Breast epithelium (tissue), 4 donors: ENCODE measurements around the gene IL22RA2. TPM values are rescaled to one million over a fixed set of nuclear protein-coding genes. Genes with fewer than 3 reads are reported as not detected.

ENCODE experiments used
- DNase-seq, 2 donors: peaks; one replicate each; pipeline ENCODE4 v3.0.0-alpha.2; 2019; ENCODE audit warnings: low spot score in 2 of 2
- H3K27ac ChIP-seq, 2 donors: fragments of 200-600 bp; sonication (generic) in 1 of 2; one replicate each; pipeline ENCODE4 v1.5.1; 2016 to 2019; ENCODE audit warnings: mild to moderate bottlenecking in 1 of 2
- H3K27me3 ChIP-seq, 2 donors: fragments of 200-600 bp; sonication (generic) in 1 of 2; one replicate each; pipeline versions ENCODE4 v1.5.1 to v1.6.0; 2017 to 2019; ENCODE audit warnings: control low read depth in 1 of 2, mild to moderate bottlenecking in 1 of 2
- H3K36me3 ChIP-seq: fragments of 200-600 bp; one replicate; pipeline ENCODE4 v1.5.1; 2019
- H3K4me1 ChIP-seq, 2 donors: fragments of 200-600 bp; sonication (generic); one replicate each; pipeline ENCODE4 v1.5.1; 2016 to 2019; ENCODE audit warnings: control low read depth in 1 of 2
- H3K4me3 ChIP-seq, 3 donors: fragments of 200-600 bp; sonication (generic); 1 replicate in 2 of 3; 2 replicates in 1 of 3; pipeline ENCODE4 v1.5.1; 2016 to 2019; ENCODE audit warnings: mild to moderate bottlenecking in 3 of 3, moderate library complexity in 2 of 3
- H3K9me3 ChIP-seq, 2 donors: fragments of 200-600 bp; sonication (generic) in 1 of 2; one replicate each; pipeline ENCODE4 v1.5.1; 2016 to 2019; ENCODE audit warnings: control low read depth in 1 of 2
- CTCF ChIP-seq, 3 donors: fragments of 450-650 bp; IDR thresholded peaks; one replicate each; pipeline ENCODE4 v1.5.1; 2016 to 2017; ENCODE audit warnings: antibody characterized with exemption in 3 of 3, mild to moderate bottlenecking in 3 of 3, moderate library complexity in 3 of 3
- POLR2A ChIP-seq: fragments of 450-650 bp; IDR thresholded peaks from one replicate; pipeline ENCODE4 v1.6.1; 2016; ENCODE audit warnings: antibody characterized with exemption, mild to moderate bottlenecking, moderate library complexity
- POLR2AphosphoS5 ChIP-seq, 3 donors: sonication (generic); formaldehyde crosslinking; IDR thresholded peaks; one replicate each; pipeline ENCODE4 v1.6.1; 2017; ENCODE audit warnings: antibody characterized with exemption in 3 of 3
- intact Hi-C: fragments of 100-400 bp; cut with DNase I; formaldehyde crosslinking; loops from one replicate; pipeline ENCODE4 v1.15.1; 2023; ENCODE audit warnings: low total_unique reads
- total RNA-seq, 3 donors: library from RNA; depleted of rRNA; stranded (reverse); fragments of >200 nt; gene quantifications; one replicate each; pipeline ENCODE4 v1.1.0, GENCODE V29; 2016

Gene IL22RA2
- total RNA-seq, 3 donors from 2014 or later = 0.15 TPM; not detected in 2

DNA sequence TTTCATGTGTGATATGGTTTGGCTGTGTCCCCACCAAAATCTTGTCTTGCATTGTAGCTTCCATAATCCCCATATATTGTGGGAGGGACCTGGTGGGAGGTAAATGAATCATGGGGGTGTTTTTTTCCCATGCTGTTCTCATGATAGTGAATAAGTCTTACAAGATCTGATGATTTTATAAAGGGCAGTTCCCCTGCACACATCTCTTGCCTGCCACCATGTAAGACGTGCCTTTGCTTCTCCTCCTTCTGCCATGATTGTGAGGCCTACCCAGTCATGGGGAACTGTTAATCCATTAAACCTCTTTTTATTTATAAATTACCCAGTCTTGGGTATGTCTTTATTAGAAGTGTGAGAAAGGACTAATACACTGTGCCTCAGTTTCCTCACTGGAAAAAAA, 4.2 kb upstream of the IL22RA2 start:
- Histone ChIP-seq H3K27ac (no peak overlapping the region), H3K9me3 (peaks cover 16 to 22% of the 10 kb centered on the region in 2 donors), H3K36me3 (no peaks in the 10 kb centered on the region), H3K4me3 (no peak overlapping the region), H3K4me1 (no peaks in the 10 kb centered on the region), H3K27me3 (no peaks in the 10 kb centered on the region)
- DNase-seq = no peak
- intact Hi-C loops = no loop called here
- TF ChIP-seq CTCF (IDR thresholded peaks at IDR 0.05) = no peak
- no peak for TF ChIP-seq POLR2A
- TF ChIP-seq POLR2AphosphoS5 (IDR thresholded peaks at IDR 0.05) = no peak

GRCh38 chr6:137176729-137177128, 3.3 kb upstream of the IL22RA2 start:
- Histone ChIP-seq H3K9me3 (peaks cover 8 to 15% of the 10 kb centered on the region in 2 donors), H3K4me3 (no peak overlapping the region), H3K4me1 (peaks cover 0 to 4% of the 10 kb centered on the region in 2 donors), H3K36me3 (no peaks in the 10 kb centered on the region), H3K27me3 (no peaks in the 10 kb centered on the region), H3K27ac (no peak overlapping the region)
- intact Hi-C loops = no loop called here
- no peak for TF ChIP-seq POLR2AphosphoS5 (IDR thresholded peaks at IDR 0.05)
- DNase-seq = no peak

- no peak for TF ChIP-seq CTCF (IDR thresholded peaks at IDR 0.05)
- no peak for TF ChIP-seq POLR2A
- no peak for TF ChIP-seq POLR2AphosphoS5 (IDR thresholded peaks at IDR 0.05)
- Histone ChIP-seq H3K4me1 (peaks cover 0 to 11% of the 10 kb centered on the region in 2 donors), H3K4me3 (no peak overlapping the region), H3K9me3 (peaks cover 0 to 6% of the 10 kb centered on the region in 2 donors), H3K36me3 (no peaks in the 10 kb centered on the region), H3K27ac (no peak overlapping the region), H3K27me3 (no peaks in the 10 kb centered on the region)
- no peak for DNase-seq
- intact Hi-C loops = no loop called here
Measured at GRCh38 chr6:137175868-137176245, 2.4 kb upstream of the IL22RA2 start.

GRCh38 chr6:137175157-137175867, 1.9 kb upstream of the IL22RA2 start:
- H3K36me3 ChIP-seq = no peaks in the 10 kb centered on the region
- peaks cover 0 to under 1% of the 10 kb centered on the region in 2 donors for H3K9me3 ChIP-seq
- intact Hi-C loops = no loop called here
- H3K4me1 ChIP-seq = peaks cover 0 to 11% of the 10 kb centered on the region in 2 donors
- H3K27me3 ChIP-seq = no peaks in the 10 kb centered on the region
- no peak overlapping the region for H3K27ac ChIP-seq
- H3K4me3 ChIP-seq = no peak overlapping the region
- DNase-seq = no peak
- TF ChIP-seq CTCF (IDR thresholded peaks at IDR 0.05) (no peak), POLR2A (no peak), POLR2AphosphoS5 (IDR thresholded peaks at IDR 0.05) (no peak)

DNA sequence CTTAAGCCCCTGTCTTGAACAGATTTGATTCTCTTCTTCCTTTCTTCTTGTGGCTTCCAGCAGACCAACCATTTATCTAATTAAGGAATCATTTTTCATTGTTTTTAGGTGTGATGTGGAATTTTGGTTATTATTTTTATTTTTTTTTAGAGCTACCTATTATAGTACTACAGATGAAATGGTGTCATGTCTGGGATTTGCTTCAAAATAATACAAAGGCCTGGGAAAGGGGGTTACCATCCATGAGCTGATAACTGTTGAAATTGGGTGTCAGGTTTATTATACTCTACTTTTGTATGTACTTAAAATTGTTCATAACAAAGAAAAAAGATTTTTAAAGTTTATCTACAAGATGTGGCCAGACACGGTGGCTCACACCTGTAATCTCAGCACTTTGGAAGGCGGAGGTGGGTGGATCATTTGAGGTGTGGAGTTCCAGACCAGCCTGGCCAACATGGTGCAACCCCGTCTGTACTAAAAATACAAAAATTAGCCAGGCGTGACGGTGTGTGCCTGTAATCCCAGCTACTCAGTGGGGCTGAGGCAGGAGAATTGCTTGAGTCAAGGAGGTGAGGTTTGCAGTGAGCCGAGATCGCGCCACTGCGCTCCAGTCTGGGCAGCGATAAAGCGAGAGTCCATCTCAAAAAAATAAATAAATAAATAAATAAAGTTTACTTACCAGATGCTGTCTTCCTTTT, 561 bp downstream of the IL22RA2 start:
- peak in 1 of 3 donors; percentile 2 for TF ChIP-seq CTCF (IDR thresholded peaks at IDR 0.05)
- TF ChIP-seq POLR2AphosphoS5 (IDR thresholded peaks at IDR 0.05) = no peak
- intact Hi-C loops = no loop called here
- H3K4me3 ChIP-seq = no peak overlapping the region

More for the DNA sequence above, 561 bp downstream of the IL22RA2 start:
- H3K9me3 ChIP-seq = no peaks in the 10 kb centered on the region
- peak overlapping the region; percentile 66 to 71 for H3K27ac ChIP-seq
- H3K36me3 ChIP-seq = no peaks in the 10 kb centered on the region
- peaks cover 0 to 11% of the 10 kb centered on the region in 2 donors for H3K4me1 ChIP-seq
- no peaks in the 10 kb centered on the region for H3K27me3 ChIP-seq
- no peak for DNase-seq
